ENCODE results near the gene NRSN2.

The NRSN2 gene

GRCh38 chr20:404088-404487, 57.2 kb downstream of the NRSN2 start:
- no peak for TF ChIP-seq CTCF (IDR thresholded peaks at IDR 0.05; ENCODE audit: control insufficient read depth, insufficient read depth, low read depth, low read length, missing control alignments)
- H3K4me3 ChIP-seq (ENCODE audit: control insufficient read depth, low read depth, low read length), result no peak overlapping the region
- DNase-seq (ENCODE audit: low read depth), result no peak

All from AG09309 (cell line).